ENCODE data around the gene C2orf15.
"Not testable (repeated sequence)": the region's sequence is repeated elsewhere in the genome, so short reads cannot be mapped to it uniquely, and the experiment has no call there.

C2orf15 gene, protein sequence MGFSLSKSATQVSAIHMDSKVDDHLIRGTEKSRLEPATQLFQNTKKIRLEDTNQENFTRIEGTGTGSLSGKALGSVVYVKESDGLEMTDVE

DNA sequence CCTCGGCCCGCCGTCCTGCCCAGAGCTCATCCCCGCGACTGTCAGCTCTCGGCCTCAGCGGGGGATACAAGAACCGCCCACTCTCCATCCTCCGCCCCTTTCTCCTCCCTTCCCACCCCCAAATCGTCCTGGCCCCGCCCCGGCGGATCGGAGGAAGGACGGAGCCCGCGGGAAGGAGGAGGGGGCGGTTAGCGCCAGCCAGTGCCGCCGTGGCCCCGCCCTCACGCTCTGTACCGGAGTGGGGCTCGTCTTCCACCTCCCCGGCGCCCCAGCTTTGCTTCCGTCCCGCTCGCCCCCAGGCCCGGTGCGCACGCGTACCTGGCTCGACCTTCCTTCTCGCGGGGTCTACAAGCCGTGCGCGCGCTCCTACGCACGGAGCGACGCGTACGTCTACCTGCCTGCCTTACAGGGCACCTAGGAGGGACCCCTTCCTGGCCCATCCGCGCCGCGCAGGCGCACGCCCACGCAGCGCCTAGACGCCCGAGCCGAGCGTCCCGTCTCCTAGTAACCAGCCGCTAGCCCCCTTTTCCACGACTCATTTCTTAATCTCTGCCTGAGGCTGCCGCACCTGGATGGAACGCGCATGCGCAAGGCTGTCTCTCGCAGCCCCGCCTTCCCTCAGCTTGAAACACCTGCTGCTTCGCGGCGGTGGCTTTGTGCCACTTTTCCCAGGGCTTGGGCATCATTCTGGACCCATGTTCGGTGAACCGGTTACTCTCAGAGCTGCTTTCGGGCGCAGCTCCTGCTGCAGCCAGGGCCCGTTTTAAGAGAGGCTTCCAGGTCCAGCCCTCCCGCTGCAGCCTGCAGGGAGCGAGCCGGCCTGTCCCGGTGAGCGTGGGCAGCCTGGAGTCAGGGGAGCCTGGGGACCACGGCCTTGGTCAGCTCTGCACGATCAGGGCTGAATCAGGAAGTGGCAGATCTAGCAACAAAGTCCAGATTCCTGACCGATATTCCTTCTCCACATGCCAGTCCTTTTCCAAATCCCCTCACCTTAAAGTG lies at the start of gene C2orf15:
TSS of gene C2orf15 (plus strand) at position 598 of the 999 bp plus-strand sequence. CDS start 8,852 bp downstream, outside the sequence.
- no peak for FAIRE-seq

DNA sequence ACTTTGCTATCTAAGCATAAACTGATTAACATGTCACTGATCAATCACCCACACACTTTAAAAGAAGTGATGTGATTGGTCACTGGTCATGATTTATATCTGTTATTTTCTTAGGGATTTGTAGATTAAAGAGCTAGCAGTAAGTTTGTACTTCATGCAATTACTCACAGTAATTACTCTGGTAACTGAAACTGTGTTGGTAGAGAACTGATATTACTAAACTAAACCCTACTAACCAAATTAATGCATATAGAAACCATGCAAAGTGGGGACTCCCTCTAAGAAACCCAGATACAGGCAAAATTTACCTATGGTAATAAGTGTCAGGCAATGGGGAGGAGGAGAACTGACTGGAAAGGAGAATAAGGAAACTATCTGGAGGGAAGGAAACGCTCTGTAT lies 44.8 kb upstream of the C2orf15 start:
- FAIRE-seq = no peak

DNA sequence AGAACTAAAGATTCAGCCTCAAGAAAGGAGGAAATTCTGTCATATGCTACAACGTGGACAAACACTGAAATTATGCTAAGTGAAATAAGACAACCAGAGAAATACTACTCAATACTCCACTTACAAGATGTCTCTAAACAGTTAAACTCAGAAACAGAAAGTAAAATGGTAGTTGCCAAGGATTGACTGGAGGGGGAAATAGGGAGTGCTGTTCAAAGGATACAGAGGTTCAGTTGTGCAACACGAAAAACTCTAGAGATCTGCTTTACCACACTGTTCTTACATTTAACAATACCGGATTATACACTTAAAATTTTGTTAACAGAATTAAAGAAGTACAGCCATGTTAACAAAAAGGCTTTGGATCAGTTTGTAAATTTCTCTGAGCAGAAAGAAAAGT lies 39.8 kb upstream of the C2orf15 start:
- no peak for FAIRE-seq

DNA sequence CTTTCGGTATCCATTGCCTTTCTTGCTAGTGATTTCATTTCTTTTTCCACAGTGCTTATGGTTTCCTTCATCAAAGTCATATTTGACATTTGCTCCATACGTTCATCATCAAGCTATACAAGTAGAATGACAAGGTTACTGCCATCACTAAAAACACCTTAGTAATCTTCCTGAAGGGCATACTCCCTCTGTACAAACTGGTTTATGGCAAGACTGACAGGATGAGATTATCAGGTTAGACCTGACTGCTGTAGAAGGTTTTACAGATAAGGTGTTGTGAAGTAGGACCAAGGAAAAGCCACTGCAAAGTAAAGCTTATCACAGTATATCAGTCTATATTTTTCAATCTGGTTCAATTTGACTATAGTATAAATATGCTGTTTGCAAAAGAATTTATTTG lies 37.5 kb upstream of the C2orf15 start:
- no peak for FAIRE-seq

DNA sequence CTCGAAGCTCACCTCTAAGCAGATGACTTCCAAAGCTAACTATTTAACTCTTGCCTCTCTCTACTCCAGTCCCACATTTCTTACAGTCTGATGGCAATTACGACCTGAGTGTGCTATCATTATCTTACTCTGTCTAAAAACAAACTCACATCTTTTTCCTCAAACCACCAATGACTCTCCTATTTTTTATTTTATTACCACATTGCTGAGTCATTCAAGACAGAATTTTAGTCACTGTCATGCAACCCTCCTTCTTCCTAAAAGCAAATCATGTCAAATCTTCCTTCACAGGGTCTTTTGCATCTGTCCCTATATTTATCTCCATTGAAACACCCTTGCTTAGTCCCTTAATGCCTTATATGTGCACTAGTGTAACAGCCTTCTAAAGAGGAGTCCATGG lies 34.6 kb upstream of the C2orf15 start:
- FAIRE-seq = no peak

DNA sequence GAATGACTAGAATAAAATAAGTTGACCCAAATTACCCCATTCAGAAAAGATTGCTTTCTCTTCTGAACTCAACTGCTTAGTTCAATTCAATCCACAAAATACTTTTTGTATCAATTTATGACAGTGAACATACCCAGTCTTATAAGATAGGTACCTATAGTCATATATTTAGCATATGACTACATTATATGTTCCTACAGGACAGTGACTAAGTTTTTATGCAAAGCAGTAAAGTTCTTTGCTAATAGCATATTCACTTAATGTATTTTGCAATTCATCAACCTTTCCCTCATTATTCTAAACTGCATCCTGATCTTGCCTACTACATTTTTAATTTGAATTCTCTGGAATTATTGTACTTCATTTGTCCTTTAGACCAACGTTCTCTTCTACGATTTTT lies 30.3 kb upstream of the C2orf15 start:
- FAIRE-seq = no peak

DNA sequence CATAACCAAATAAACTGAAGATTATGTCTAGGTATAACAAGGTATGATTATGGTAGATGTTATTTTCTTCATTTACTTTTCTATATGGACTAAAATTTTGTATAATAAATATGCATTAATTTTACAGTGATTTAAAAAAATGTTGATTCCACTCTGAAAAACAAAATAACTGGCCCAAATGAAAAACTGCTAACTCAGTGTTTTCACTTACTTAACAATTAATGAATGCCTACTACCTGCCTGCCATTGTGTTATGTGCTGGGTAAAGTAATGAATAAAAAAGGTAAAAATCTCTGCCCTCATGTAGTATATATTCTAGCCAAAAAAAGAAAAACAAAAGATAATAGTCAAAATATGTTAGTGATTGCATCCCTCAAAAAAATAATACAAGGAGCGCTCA lies 29.6 kb upstream of the C2orf15 start:
- no peak for FAIRE-seq

DNA sequence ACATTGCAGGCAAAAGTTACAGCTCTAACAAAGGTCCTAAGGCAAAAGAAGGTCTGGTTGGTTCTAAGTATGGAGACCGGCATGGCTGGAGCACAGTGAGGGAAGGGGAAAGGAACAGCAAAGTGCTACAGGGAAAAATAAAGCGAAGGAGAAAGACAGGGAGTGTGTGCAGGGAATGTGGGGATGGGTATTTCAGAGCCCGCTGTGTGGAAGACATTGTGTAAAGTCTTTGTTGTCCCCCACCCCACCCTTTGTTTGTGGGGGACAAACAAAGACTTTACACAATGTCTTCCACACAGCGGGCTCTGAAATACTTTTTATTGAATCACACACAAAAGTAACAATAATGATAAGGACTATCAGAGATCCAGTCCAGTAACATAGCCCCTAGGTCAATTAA lies 28.9 kb upstream of the C2orf15 start:
- FAIRE-seq = no peak

DNA sequence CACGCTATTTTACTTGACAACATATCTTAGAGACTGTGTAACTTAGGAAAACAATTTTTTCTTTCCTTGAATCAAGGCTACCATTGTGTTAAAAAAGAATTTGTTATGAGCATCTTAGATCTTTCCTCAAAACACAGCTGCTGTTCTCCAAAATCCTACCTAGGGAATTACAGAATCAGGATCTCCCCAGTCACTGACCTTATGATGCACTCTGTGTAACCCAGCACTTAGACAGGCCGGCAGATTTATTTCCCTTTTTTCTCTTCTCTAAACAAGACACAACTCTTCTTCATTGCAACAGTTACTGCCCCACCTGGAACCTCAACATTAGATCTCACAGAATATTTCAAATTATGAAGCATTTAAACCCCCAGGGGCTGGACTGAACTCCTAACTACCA lies 13.5 kb upstream of the C2orf15 start:
- no peak for FAIRE-seq

DNA sequence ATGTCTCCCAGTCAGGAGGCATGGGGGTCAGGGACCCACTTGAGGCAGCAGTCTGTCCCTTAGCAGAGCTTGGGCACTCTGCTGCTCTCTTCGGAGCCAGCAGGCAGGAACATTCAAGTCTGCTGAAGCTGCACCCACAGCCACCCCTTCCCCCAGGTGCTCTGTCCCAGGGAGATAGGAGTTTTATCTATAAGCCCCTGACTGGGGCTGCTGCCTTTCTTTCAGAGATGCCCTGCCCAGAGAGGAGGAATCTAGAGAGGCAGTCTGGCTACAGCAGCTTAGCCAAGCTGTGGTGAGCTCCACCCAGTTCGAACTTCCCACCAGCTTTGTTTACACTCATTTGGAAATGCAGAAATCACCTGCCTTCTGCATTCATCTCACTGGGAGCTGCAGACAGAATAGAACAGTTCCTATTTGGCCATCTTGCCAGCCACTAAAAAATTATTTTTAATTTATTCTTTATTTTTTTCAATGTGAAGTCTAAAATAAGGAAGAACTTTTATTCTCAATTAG lies 6.4 kb upstream of the C2orf15 start:
- FAIRE-seq = not testable (repeated sequence)

DNA sequence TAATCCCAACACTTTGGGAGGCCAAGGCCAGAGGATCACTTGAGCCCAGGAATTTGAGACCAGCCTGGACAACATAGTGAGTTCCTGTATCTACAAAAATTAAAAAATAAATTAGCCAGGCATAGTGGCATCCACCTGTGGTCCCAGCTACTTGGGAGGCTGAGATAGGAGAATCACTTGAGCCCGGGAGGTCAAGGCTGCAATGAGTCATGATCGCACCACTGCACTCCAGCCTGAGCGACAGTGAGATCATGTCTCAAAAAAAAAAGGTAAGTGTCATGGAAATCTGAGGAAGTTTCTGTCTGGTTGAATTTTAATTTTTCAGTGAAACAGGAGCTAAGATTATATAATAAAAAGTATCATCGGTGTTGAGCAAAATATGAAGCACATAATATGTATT lies 2.5 kb upstream of the C2orf15 start:
- no peak for FAIRE-seq

DNA sequence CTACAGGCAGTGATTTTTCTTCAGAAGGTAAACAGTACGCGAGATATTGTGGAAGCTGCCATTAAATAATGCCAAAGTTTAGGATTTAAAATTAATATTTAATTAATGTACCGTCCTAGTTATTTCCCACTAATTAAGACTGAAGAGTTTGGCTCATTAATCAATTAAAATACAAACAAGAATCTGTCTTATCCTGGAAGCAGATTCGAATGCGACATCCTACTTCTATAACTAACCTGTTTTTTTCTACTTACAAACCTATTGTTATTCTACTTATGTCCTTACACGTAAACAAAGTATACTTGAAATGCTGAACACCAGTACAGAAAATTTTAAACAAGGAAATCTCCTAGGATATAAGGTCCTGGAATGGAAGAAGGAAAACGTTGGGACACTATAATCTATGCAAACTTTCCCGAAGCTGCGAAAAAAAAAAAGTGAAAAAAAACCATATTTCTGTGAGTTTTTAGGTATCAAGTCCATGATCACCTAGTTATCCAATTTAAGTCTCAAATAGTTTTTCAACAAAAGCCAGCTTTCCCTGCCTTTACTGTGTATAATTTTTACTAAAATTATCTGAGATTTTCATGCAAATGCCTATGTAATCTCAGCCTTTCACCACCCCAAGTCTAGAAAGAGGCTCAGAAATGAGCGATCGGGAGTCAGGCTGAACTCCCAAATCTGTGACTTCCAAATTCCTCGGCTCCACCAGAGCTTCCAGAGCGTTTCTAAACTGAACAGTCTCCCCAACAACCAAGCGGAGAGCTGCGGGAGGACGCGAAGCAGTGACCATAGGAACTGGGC lies 1.2 kb upstream of the C2orf15 start:
- FAIRE-seq = no peak

DNA sequence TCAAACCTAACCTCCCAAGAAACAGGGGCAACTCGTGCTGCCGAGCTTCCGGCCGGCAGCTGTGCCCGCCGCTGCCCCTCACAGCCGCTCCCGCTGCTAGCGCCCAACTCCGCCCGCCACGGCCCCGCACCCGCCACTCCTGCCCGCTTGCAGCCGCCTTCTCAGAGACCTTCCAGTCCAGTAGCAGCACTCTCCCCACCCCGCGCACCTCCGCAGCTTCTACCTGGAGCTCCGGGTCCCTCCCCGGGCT lies 722 bp upstream of the C2orf15 start:
- FAIRE-seq = no peak

DNA sequence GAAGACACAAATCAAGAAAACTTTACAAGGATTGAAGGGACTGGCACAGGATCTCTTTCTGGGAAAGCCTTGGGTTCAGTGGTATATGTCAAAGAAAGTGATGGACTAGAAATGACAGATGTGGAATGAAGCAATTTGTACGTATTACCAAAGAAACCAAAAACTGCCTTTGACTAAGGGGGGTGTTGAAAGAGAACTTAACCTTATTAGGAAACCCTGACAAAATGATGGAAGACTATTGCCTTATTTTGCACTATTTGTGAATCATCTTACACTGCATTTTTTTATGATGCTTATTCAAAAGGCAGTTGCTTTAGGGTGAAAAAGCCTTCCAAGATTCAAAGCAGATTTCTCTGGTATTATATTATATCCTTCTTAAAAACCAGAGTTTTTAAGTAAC lies 9.2 kb downstream of the C2orf15 start:
- no peak for FAIRE-seq

DNA sequence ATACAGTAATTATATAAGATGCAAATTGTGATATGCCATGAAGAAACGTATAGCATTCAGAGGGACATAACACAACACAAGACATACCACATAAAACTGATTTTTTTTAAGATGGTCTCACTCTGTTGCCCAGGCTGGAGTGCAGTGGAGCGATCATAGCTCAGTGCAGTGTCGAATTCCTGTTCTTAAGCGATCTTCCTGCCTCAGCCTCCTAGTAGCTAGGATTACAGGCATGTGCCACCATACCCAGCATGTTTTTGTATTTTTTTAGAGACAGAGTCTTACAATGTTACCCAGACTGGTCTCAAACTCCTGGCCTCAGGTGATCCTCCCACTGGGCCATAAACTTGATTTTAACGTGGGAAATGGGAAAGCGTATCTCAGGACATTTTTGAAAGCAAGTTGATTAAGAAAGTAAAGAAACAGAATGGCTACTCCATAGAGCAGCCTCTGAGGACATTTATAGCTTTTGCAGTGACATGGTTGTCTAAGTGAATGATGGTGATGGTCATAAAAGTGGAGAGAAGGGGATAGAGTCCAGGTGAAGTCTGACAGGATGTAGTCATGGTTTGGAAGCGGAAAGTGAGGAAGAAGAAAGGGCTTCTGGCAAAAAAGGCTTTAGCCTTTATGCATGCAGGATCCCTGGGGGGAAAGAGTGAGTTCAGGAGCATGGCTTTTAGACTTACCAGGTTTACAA lies 10.8 kb downstream of the C2orf15 start:
- FAIRE-seq = no peak

DNA sequence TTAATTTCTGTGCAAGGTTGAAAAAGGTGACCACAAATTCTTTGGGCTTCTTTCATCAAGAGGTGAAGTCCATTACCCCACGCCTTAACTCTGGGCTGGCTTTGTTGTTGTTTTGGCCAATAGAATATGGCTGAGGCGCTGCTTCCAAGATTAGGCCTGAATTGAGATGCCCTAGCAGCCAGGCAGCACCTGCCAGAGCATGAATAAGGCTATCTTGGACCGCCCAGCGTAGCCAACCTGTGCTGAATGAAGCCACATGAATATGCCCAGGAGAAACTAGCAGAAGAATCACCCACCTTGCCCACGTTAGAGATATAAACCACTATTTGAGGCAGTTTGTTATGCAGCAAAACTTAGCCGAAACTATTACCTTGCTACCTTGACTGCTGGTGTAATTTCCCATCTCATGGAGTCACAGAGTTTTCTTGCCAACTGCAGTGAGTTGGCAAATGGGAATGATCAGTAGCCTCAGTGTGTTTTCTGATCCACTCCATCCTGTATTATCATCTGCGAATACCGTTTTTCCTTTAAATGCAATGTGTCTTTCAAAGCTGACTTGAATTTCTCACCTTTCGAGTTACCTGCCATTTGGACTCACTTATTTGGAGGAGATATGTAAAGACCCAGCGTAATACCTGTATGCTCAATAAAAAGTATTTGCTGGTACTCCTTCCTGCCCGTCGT lies 12.6 kb downstream of the C2orf15 start:
- no peak for FAIRE-seq

DNA sequence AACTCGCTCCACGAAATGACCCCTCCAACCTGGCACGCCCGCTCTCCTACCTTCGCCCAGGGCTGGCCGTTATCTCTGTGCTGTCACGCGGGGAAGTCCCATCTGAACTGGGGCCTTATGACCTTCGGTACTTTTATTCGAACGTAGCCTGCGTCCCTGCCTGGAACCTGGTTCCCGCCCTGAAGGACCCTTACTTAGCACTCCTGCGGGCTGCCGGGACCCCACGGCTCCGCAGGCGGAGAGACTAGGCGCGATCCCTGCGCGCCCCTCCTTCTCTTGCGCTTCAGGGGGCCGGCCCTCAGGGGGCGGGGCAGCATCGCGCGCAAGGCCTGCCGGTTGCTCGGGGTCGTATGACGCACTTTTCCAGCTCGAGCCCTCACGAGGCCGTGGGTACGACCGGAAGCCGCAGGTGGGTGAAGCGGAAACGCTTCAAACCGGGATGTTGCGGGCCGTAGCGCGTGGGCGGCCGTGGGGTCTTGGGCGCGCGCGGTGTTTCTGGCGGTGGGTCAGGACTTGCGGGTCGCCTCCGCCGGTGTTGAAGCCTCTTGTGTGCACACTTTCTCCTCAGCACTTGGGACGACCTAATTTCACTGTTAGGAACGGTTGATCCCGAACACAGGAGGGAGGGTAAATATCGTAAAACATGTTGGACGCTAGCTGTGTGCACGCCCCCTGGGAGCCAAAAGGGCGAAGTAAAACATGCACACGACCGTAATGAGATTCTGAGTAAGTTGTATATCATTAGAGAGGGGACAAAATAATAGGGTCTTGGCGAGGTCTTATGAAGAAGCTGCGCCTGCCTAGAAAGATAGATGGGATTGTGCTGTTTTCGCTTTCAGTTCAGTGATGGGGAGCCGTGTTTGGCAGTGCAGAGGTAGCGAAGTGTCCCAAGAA lies 13.4 kb downstream of the C2orf15 start, which contains the start of the genes LIPT1 and TSGA10:
TSS of gene LIPT1 (plus strand) at position 325 of the 894 bp plus-strand sequence. CDS start 6,991 bp downstream, outside the sequence.
TSS of gene TSGA10 (minus strand) at position 300 of the 894 bp plus-strand sequence. CDS start 45,503 bp downstream, outside the sequence.
- FAIRE-seq = no peak

DNA sequence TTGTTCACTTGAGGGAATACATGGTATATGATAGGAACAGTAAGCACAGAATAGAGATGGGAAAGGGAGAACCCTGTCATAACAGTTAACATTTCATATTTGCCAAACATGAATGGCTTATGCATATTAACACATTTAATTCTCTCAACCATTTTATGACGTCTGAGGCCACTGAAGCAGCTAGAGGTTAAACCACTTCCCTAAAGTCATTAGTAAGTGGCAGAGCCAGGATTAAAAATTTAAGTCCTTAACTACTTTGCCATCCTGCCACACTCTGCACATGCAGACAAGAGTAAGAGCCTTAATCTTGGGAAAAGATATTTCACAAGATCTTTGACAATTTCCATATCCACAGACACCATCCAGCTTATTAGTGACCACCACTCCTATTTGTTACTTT lies 15.4 kb downstream of the C2orf15 start:
- FAIRE-seq = no peak

DNA sequence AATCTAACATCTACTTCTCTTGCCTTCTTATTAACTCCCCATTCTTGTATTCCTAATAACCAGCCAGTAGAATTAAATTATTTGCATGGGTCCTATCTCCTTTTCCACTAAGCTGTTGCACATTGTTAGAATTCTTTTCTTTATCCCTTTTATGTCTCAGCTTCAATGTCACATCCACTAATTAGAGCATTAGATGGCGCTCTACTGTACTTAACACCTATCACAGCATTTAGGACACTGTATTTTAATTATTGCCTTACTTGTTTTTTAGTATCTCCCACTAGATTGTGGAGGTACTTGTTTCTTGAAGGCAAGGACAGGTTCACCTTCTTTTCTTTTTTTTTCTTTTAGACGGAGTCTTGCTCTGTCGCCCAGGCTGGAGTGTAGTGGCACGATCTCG lies 17.1 kb downstream of the C2orf15 start:
- FAIRE-seq = no peak

DNA sequence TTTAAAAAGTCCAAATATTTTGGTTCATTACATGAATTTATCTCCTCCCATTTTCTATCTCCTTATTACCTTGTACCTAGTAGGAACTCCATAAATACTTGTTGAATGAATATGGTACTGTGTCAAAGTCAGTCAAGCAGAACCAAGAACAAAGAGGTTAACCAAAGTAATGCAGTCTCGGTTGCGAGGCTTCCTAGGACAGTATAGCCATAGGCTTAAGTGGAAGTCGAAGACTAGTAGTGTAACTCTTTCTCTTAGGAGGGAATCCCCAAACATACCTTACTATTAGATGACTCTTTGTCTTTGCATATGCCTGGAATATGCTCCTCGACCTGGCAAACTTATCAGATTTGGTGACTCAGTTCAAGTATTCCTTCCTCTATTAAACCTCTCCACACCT lies 18.1 kb downstream of the C2orf15 start:
- no peak for FAIRE-seq

DNA sequence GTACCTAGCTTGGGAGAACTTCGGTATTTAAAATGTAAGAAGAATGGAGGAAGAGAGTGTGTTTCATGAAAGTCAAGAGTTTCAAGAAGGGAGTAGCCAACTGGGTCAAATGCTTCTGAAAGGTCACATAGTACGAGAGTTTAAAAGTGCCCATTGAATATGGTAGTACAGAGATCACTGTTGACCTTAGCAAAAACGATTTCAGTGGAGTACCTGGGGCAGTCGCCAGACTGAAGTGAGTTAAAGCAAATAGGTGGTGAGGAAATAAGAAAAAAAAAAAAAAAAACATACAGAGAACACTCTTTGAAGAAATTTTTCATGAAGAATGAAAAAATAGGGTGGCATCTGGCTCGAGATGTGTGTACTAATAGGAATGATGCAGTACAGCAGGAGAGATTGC lies 24.7 kb downstream of the C2orf15 start:
- no peak for FAIRE-seq
